BJ (cell line): ENCODE results near the gene VASN. TPM values are rescaled to one million over a fixed set of nuclear protein-coding genes. Genes with fewer than 3 reads are reported as not detected.

Source experiments
- CTCF ChIA-PET: fragments of 350-600 bp; formaldehyde crosslinking; extraction: SDS; loops from one replicate; lab custom pipeline; 2021; ENCODE audit warnings: antibody characterized with exemption, inconsistent platforms; lab: Yijun Ruan, JAX
- POLR2A ChIA-PET: fragments of 300-600 bp; sonication (Branson Sonifier 250); formaldehyde crosslinking; extraction: SDS; loops from one replicate; lab custom pipeline; 2021; ENCODE audit warnings: antibody characterized with exemption; lab: Charles Lee
- DNase-seq: peaks from one replicate; pipeline ENCODE4 v3.0.0-alpha.2; 2011; ENCODE audit warnings: low read depth
- H3K27me3 ChIP-seq: 2 replicates; pipeline ENCODE4 v1.6.0; 2011; ENCODE audit warnings: low read length; ENCODE audit not compliant: control insufficient read depth, insufficient read depth
- H3K36me3 ChIP-seq: 2 replicates; pipeline ENCODE4 v1.5.1; 2011; ENCODE audit warnings: low read length; ENCODE audit not compliant: control insufficient read depth, insufficient read depth
- H3K4me3 ChIP-seq: 2 replicates; pipeline ENCODE4 v1.5.1; 2011; ENCODE audit warnings: low read depth, mild to moderate bottlenecking, control low read depth, low read length
- polyA plus RNA-seq: library from polyadenylated mRNA; depleted of rRNA; stranded (reverse); fragments of >200 nt; gene quantifications from 2 replicates; pipeline ENCODE4 v1.2.3, GENCODE V29; 2011
- TF ChIP-seq, protein P1 (sequence below): IDR thresholded peaks from 2 replicates; pipeline ENCODE4 v1.5.1; 2011; ENCODE audit warnings: low read depth, mild to moderate bottlenecking, control low read depth, inconsistent platforms, low read length, moderate library complexity; ENCODE audit not compliant: insufficient read depth

VASN gene
- polyA plus RNA-seq, 1 experiment, result 71.6 TPM

- no peaks in the 10 kb centered on the region for H3K27me3 ChIP-seq
- DNase-seq, result peak; percentile 57
- peak within 1 kb of the TSS; percentile 91 for H3K4me3 ChIP-seq
- H3K36me3 ChIP-seq, result no peaks in the 10 kb centered on the region; the same call in 1 of the 2 replicates
- TF ChIP-seq, protein P1, sequence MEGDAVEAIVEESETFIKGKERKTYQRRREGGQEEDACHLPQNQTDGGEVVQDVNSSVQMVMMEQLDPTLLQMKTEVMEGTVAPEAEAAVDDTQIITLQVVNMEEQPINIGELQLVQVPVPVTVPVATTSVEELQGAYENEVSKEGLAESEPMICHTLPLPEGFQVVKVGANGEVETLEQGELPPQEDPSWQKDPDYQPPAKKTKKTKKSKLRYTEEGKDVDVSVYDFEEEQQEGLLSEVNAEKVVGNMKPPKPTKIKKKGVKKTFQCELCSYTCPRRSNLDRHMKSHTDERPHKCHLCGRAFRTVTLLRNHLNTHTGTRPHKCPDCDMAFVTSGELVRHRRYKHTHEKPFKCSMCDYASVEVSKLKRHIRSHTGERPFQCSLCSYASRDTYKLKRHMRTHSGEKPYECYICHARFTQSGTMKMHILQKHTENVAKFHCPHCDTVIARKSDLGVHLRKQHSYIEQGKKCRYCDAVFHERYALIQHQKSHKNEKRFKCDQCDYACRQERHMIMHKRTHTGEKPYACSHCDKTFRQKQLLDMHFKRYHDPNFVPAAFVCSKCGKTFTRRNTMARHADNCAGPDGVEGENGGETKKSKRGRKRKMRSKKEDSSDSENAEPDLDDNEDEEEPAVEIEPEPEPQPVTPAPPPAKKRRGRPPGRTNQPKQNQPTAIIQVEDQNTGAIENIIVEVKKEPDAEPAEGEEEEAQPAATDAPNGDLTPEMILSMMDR, result 0 out of 2 replicates have a peak, but pooled peaks have one; percentile 13
- ChIA-PET POLR2A (no interaction called here), CTCF (interaction anchor here (0.6 to 8.6 kb wide), 11 partner anchors 8 to 97 kb away, joined by 3 to 109 read pairs (median 3); no protein-coding TSS in a partner anchor)
Observed at GRCh38 chr16:4350787-4351659, 20.6 kb upstream of the VASN start, which contains the start of gene PAM16. Gene PAM16 (minus strand): TSS chr16:4351321. CDS start chr16:4351234, 87 bp downstream.

GRCh38 chr16:4351880-4352279 lies 19.8 kb upstream of the VASN start:
- no peak overlapping the region for H3K4me3 ChIP-seq
- H3K36me3 ChIP-seq, result no peaks in the 10 kb centered on the region
- CTCF ChIA-PET, result interaction anchor here (0.6 to 8.6 kb wide), 5 partner anchors 11 to 98 kb away, joined by 3 to 109 read pairs (median 3); no protein-coding TSS in a partner anchor
- H3K27me3 ChIP-seq, result no peaks in the 10 kb centered on the region
- TF ChIP-seq, protein P1, result no peak
- DNase-seq, result no peak
- POLR2A ChIA-PET, result no interaction called here

- H3K27me3 ChIP-seq, result no peaks in the 10 kb centered on the region
- CTCF ChIA-PET, result interaction anchor here (1.0 to 8.6 kb wide), 4 partner anchors 10 to 92 kb away, joined by 3 to 109 read pairs (median 4); no protein-coding TSS in a partner anchor
- TF ChIP-seq, protein P1, result no peak
- H3K4me3 ChIP-seq, result no peak overlapping the region
- DNase-seq, result no peak
- POLR2A ChIA-PET, result no interaction called here
- H3K36me3 ChIP-seq, result no peaks in the 10 kb centered on the region
Observed at GRCh38 chr16:4352843-4353242, 18.8 kb upstream of the VASN start.

DNA sequence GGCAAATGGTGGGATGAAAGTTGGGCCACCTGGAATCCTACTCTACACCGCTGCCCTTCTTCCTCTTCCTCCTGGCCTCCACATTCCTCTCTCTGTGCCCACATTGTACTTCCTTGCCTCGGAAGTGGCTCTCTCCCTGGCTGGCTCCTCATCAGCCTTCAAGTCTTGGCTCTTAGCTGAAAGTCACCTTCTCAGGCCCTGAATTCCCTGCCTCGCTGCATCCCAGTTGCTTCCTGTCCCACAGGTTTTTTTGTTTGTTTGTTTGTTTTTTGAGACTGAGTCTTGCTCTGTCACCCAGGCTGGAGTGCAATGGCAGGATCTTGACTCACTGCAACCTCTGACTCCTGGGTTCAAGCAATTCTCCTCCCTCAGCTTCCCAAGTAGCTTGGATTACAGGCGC lies 18.0 kb upstream of the VASN start:
- TF ChIP-seq, protein P1, result no peak
- no peak for DNase-seq
- H3K36me3 ChIP-seq, result no peaks in the 10 kb centered on the region
- no peak overlapping the region for H3K4me3 ChIP-seq
- ChIA-PET POLR2A (no interaction called here), CTCF (interaction anchor here (1.2 to 8.6 kb wide), 3 partner anchors 9 to 93 kb away, joined by 3 to 109 read pairs (median 5); no protein-coding TSS in a partner anchor)
- H3K27me3 ChIP-seq, result no peaks in the 10 kb centered on the region
